ENCODE data around the gene PANK1.
"Not testable (repeated sequence)": the region's sequence is repeated elsewhere in the genome, so short reads cannot be mapped to it uniquely, and the experiment has no call there.

The PANK1 gene

DNA sequence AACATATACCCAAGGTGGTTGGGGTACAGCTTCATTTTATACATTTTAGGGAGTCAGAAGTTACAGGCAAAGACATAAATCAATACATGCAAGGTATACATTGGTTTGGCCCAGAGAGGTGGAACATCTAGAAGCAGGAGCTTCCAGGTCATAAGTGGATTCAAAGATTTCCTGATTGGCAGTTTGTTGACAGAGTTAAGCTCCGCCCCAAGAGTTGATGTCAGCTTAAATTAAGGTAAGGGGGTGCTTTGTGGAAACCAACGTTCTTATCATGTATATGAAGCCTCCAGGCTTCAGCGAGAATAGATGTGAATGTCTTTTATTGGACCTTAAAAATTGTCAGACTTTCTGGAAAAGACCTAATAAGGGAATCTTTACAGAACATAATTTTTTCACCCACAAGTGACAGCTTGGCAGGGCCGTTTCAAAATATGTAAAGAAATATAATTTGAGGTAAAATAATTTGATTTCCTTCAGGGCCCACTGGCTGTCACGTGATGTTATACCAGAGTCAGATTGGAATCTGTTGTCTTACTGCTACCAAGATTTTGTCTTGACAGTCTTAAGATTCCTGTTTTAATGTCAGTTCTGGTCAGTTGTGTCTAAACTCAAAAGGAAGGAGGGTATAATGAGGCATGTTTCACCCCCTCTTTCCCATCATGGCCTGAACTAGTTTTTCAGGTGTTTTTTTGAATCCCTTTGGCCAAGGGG is 6.3 kb upstream of the PANK1 start:
- no peak for DNase-seq

DNA sequence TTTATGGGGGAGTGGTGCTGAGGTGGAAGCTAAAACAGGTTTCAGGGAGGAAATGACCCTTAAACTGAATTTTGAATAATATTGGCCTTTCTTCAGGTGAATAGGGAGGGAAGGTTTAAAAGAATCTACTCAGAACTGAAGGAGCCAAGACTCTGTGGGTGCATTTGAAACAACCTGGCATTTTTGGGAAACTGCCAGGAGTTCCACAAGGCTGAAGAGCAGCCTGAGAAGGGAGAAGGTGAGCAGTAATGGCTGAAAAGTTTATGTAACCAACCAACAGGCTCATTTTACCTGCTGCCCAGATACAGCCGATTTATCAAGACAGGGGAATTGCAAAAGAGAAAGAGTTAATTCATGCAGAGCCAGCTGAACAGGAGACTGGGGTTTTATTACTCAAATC is 4.0 kb upstream of the PANK1 start:
- no peak for DNase-seq

DNA sequence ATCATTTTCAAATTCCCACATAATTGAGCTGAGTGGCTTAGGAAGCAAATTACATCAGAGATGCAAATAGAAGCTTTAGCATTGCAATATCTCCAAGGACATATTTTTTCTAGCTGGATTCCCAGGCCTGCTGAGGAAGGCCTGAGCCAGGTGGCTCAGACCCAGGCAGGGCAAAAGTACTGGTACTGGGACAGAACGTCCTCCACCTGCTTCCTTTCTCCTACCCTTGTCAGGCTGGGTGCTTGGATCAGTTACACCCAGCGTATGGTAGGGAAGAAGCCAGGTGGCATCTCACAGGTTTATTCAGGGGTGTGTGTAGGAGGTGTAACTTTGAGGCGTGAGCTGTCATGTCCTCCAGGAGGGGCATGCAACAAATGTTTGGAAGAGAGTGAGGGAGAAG is 3.0 kb upstream of the PANK1 start:
- no peak for DNase-seq

GRCh38 chr10:89646889-89647657 is 2.0 kb upstream of the PANK1 start:
- DNase-seq = no peak

GRCh38 chr10:89645742-89646172 is 715 bp upstream of the PANK1 start:
- DNase-seq = no peak

GRCh38 chr10:89644691-89644966 is 413 bp downstream of the PANK1 start:
- no peak for DNase-seq

GRCh38 chr10:89643812-89644690 is 991 bp downstream of the PANK1 start:
- peak; percentile 84 for DNase-seq

- DNase-seq = no peak
Measured at GRCh38 chr10:89643431-89643811, 1.6 kb downstream of the PANK1 start.

- DNase-seq = no peak
Measured at GRCh38 chr10:89642193-89642592, 2.8 kb downstream of the PANK1 start.

GRCh38 chr10:89640241-89640640 is 4.8 kb downstream of the PANK1 start:
- DNase-seq = no peak

DNA sequence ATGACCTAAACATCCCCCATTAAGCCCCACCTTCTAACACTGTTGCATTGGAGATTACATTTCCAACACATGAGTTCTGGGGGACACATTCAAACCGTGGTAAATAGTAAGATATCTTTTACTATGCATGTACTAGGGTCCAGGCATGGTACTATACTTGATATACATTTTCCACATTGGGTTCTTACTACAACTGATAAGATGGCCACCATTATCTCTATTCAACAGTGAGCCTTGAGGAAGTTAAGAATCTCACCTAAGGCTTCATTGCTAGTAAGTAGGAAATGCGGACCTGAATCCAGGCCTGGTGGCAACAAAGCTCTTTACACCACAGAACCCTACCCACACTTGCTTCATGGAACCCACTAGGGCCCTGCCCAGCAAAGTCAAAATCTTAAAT is 5.7 kb downstream of the PANK1 start:
- no peak for DNase-seq

GRCh38 chr10:89637113-89637512 is 7.9 kb downstream of the PANK1 start:
- no peak for DNase-seq

- DNase-seq = no peak
Measured at GRCh38 chr10:89634637-89635036, 10.4 kb downstream of the PANK1 start.

DNA sequence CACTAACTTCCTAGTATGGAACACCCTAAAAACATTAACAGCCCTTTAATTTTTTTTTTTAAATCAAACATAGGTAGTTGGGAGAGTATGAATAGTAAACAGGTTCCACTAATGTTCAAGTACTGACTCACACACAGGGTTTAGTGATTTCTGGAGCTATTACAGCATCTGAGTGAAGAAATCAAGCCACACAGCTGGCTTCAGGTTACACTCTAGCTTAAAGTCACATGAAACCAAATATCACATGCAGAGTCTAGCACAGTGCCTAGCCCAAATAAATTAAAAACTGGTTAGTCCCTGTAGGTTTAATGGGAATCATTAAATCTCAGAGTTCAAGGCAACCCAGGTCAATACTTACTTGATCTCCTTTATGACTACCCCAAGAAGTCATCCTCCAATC is 11.6 kb downstream of the PANK1 start:
- no peak for DNase-seq

DNA sequence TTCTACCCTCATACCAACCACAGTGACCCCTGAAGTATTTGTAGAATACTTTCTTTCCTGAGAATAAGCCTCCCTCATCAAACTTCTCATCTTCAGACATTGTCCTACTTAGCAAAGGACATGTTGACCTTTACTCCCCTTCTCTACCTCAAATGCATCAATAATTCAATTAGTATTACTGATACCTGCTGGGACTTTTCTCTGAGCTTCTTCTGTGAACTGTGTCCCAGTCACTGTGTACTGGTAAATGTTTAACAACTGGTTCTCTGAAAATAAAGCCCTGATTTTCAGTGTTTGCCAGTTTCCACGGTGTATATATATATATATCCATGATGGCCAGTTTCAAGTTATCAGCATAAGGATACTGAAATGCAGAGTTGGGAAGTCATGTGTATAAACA is 12.2 kb downstream of the PANK1 start:
- DNase-seq = no peak

GRCh38 chr10:89627830-89628229 is 17.2 kb downstream of the PANK1 start:
- DNase-seq = no peak

DNA sequence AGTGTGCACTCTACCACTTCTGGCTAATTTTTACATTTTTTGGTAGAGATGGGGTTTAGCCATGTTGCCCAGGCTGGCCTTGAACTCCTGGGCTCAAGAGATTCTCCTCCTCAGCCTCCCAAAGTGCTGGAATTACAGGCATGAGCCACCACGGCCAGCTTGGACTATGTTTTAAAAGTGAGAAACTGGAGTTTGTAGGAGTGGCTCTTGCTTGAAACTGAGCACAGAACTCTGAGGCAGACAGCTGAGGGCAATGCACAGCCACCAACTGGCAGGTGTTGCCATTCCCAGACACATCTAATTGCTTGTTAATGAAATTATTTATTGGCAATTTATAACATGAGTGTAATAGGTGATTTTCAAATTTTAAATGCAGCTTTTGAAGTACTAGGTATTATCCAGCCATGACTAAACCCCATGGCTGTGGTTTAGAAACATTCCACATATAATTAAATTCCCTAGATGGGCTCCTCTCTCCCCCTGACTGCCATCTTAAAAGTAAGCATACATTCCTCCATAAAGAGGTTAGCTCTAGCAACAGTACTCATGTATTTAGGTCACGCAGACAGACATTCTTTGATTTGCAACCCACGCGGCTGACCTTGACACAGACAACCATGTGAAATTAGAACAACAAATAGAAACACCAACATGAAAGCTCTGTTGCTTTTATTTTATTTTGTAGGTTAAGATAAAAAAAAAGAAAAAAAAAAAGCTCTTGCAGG is 19.8 kb downstream of the PANK1 start:
- DNase-seq = no peak

DNA sequence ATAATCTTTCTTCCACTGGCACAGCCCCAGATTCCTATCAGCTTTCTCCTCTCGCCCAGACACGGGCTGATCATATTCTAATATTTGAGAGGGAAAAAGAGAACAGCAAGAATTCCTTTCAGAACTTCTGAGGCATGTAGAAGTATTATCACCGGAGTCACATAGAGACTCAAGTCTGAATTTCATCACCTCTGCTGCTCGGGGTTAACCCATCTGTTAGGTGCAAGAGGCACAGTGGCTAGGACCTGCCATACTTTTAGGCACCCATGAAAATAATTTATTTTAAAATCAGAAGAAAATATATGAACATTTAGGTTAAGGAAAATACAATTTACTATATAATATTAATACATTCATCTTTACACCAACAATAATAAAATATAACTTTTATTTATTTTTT is 21.0 kb downstream of the PANK1 start:
- no peak for DNase-seq

GRCh38 chr10:89622151-89622550 is 22.9 kb downstream of the PANK1 start:
- no peak for DNase-seq

DNA sequence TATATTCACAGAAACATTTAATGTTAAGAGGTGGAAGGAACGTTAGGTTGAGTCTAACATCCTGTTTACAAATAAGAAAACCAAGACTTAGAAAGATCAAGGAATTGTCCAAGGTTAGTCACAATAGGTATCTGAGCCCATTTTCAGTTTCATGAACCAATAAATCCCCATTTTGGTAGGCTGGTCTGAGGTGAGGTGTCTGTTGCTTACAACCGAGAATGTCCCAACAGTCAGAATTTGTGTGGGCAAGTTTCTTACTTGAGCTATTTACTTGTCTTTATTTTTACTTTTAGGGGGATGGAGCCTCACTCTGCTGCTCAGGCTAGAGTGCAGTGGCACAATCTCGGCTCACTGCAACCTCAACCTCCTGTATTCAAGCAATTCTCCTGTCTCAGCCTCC is 23.6 kb downstream of the PANK1 start:
- DNase-seq = no peak

DNA sequence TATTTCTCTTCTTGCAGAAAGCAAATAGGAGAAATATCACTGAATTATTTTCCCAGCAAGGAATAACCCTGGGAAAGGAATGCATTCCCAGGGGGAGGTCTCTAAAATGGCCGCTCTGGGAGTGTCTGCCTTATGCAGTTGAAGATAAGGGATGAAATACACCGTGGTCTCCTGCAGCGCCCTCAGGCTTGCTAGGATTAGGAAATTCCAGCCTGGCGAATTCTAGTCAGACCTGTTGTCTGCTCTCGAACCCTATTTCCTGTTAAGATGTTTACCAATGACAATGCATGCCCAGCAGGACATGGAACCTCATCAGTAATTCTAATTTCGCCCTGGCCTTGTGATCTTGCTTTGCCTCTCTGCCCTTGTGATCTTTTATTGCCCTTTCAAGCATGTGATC is 24.7 kb downstream of the PANK1 start:
- DNase-seq = not testable (repeated sequence)

DNA sequence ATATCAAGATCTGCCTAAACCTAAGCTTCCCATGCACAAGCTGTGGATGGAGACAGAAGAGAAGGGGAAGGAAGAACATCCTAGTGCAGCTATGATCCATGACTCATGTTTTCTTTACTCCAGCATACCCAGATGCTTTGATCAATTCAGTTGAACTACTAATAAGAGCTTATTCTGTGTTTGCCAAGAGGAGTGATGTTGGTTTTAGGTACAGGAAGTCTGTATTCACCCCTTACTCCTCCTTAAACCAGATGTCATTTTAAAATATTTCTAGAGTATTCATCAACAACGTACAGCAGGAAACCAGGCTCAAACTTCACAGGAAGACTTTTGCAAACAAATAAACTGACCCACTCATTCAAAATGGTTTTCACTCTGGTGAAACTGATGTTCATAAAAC is 29.2 kb downstream of the PANK1 start:
- DNase-seq = no peak

DNA sequence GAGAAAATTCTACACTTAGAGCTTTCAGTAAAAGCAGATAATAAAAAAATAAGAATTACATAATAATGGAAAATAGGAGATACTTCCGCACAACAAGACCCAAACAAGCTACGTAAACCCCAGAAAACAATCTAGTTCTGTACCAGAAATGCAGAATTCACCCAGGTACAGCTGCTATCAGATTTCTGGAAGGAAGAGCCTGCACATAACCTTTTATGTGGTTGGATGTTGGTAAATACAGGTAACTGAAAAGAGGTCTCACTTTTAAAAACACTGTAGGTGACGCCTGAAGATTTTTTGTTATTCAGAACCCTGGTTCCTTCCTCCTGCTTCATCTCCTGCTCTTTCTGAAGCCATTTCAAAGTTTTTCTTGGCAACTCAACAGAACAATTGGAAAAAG is 29.9 kb downstream of the PANK1 start:
- no peak for DNase-seq
